Measurements from ENCODE around the gene ESCO1. TPM values are rescaled to one million over a fixed set of nuclear protein-coding genes. Genes with fewer than 3 reads are reported as not detected.

ESCO1 gene
- total and polyA plus RNA-seq, 2 experiments from 2014 or later = 50.4 to 56.8 TPM

DNA sequence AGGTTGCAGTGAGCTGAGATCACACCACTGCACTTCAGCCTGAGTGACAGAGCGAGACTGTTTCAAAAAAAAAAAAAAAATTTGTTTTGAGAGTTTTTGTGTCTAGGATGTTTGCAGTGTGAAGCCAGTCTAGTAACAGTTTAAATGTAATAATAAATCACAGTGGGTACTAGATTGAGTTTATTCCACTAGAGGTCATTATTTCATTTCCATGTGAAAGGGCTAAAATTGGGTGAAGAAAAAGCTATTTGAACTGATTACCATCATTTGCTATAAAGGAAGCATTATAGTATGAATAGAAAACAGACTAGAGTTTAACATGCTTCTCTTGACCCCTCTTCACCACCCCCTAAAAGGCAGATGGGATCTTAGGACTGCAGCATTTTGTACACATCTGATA is 31.9 kb upstream of the ESCO1 start:
- no peak overlapping the region for H3K4me3 Mint-ChIP-seq
- Histone ChIP-seq H4K20me1 (replicated peaks; ENCODE audit: insufficient read depth) (peaks cover 11% of the 10 kb centered on the region), H3K36me3 (ENCODE audit: insufficient read depth) (peaks cover 44% of the 10 kb centered on the region), H3F3A (replicated peaks; ENCODE audit: low read depth) (0 out of 2 replicates have a peak, but pooled peaks cover 15% of the 10 kb centered on the region), H3K9me2 (ENCODE audit: insufficient read depth) (no peaks in the 10 kb centered on the region), H2AFZ (no peak overlapping the region), H3K4me2 (no peak overlapping the region), H3K27ac (ENCODE audit: low read depth) (no peak overlapping the region; the same call in 1 of the 2 replicates), H3K4me1 (ENCODE audit: insufficient read depth) (no peaks in the 10 kb centered on the region), H3K79me2 (replicated peaks; ENCODE audit: insufficient read depth) (peaks cover 16% of the 10 kb centered on the region), H3K27me3 (ENCODE audit: insufficient read depth) (no peaks in the 10 kb centered on the region), H3K4me3 (no peak overlapping the region)
- H3K4me1 Mint-ChIP-seq = no peaks in the 10 kb centered on the region
- no peak for ATAC-seq
- no peak overlapping the region for H3K27ac Mint-ChIP-seq
- no peak for DNase-seq (ENCODE audit: low spot score)
- peaks cover 4% of the 10 kb centered on the region for H3K27me3 Mint-ChIP-seq (ENCODE audit: insufficient read depth, low read depth, poor library complexity)
- no peak for TF ChIP-seq JUNB (IDR thresholded peaks at IDR 0.05; ENCODE audit: unreplicated experiment)
- no peak for TF ChIP-seq EZH2phosphoT487 (IDR thresholded peaks at IDR 0.05; ENCODE audit: unreplicated experiment)
- no peak for TF ChIP-seq POLR2AphosphoS5 (IDR thresholded peaks at IDR 0.05; ENCODE audit: low read depth)
- H3K9me3 Mint-ChIP-seq = no peaks in the 10 kb centered on the region; the same call in 1 of the 3 replicates
- H3K36me3 Mint-ChIP-seq (ENCODE audit: low read depth) = peaks cover 79% of the 10 kb centered on the region

- H3K4me1 Mint-ChIP-seq = no peaks in the 10 kb centered on the region
These were observed 28.8 kb upstream of the ESCO1 start for GRCh38 chr18:21629089-21629832.

More at GRCh38 chr18:21629089-21629832, 28.8 kb upstream of the ESCO1 start:
- DNase-seq (ENCODE audit: low spot score) (no peak), ATAC-seq (no peak)
- Mint-ChIP-seq H3K9me3 (no peaks in the 10 kb centered on the region; the same call in 1 of the 3 replicates), H3K36me3 (ENCODE audit: low read depth) (peaks cover 90% of the 10 kb centered on the region), H3K4me3 (no peak overlapping the region), H3K27me3 (ENCODE audit: insufficient read depth, low read depth, poor library complexity) (peaks cover 4% of the 10 kb centered on the region), H3K27ac (no peak overlapping the region)
- TF ChIP-seq CREB1 (CRISPR knock-in tag; IDR thresholded peaks at IDR 0.05; ENCODE audit: low read depth) (no peak), JUNB (IDR thresholded peaks at IDR 0.05; ENCODE audit: unreplicated experiment) (no peak), ZNF462 (CRISPR knock-in tag; IDR thresholded peaks at IDR 0.05) (no peak), STAT1 (IDR thresholded peaks at IDR 0.05; ENCODE audit: unreplicated experiment) (no peak), POLR2AphosphoS5 (IDR thresholded peaks at IDR 0.05; ENCODE audit: low read depth) (no peak), EZH2phosphoT487 (IDR thresholded peaks at IDR 0.05; ENCODE audit: unreplicated experiment) (no peak), ETS1 (IDR thresholded peaks at IDR 0.05) (no peak), ZNF331 (CRISPR knock-in tag; IDR thresholded peaks at IDR 0.05; ENCODE audit: low read depth) (no peak), NANOG (IDR thresholded peaks at IDR 0.05; ENCODE audit: borderline replicate concordance) (no peak)
- TF ChIP-seq, protein P1, sequence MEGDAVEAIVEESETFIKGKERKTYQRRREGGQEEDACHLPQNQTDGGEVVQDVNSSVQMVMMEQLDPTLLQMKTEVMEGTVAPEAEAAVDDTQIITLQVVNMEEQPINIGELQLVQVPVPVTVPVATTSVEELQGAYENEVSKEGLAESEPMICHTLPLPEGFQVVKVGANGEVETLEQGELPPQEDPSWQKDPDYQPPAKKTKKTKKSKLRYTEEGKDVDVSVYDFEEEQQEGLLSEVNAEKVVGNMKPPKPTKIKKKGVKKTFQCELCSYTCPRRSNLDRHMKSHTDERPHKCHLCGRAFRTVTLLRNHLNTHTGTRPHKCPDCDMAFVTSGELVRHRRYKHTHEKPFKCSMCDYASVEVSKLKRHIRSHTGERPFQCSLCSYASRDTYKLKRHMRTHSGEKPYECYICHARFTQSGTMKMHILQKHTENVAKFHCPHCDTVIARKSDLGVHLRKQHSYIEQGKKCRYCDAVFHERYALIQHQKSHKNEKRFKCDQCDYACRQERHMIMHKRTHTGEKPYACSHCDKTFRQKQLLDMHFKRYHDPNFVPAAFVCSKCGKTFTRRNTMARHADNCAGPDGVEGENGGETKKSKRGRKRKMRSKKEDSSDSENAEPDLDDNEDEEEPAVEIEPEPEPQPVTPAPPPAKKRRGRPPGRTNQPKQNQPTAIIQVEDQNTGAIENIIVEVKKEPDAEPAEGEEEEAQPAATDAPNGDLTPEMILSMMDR (conservative IDR thresholded peaks at IDR 0.05; ENCODE audit: low read depth in 2 of 2) = no peak
- Histone ChIP-seq H3K4me3 (no peak overlapping the region), H3K27me3 (ENCODE audit: insufficient read depth) (no peaks in the 10 kb centered on the region), H3K27ac (ENCODE audit: low read depth) (no peak overlapping the region), H3K4me1 (ENCODE audit: insufficient read depth) (no peaks in the 10 kb centered on the region), H2AFZ (no peak overlapping the region), H3F3A (replicated peaks; ENCODE audit: low read depth) (0 out of 2 replicates have a peak, but pooled peaks cover 5% of the 10 kb centered on the region), H4K20me1 (replicated peaks; ENCODE audit: insufficient read depth) (peaks cover 23% of the 10 kb centered on the region), H3K9me2 (ENCODE audit: insufficient read depth) (no peaks in the 10 kb centered on the region), H3K36me3 (ENCODE audit: insufficient read depth) (peaks cover 66% of the 10 kb centered on the region), H3K79me2 (replicated peaks; ENCODE audit: insufficient read depth) (peaks cover 45% of the 10 kb centered on the region), H3K4me2 (no peak overlapping the region)

Data from GM23338 (cell line).